ENCODE results near the gene KCNJ6.

The KCNJ6 gene

DNA sequence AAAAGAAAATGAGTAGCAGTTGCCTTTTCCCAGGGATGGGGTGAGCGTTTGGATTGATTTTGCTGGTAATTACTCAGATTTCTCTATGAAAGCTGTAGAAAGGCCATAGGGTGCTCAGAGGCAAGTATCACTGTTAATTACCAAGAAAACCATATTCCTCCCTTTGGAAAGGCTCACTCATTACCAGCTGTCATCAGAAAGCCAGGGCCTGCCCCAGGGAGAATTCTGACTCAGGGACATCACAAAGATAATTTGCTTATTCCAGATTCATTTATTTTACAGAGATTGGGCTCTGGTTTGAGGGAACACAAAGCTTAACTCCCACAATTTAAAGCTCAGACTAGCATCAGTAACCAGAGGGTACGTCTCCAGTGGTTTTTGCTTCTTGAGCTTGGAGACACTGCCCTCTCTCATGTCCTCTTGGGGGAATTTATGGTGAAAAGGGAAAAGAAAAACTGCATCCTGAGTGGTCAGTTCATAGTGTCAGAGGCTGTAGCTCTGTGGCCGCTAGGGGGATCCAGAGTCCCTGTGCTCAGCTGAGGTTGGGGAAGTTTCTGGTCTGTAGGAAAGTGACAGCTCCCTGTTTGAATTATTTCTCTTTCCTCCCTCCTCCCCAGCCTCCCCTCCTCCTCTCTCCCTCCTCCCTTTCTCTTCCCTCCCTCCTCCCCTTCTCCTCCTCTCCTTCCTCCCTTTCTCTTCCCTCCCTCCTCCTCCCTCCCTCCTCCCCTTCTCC lies 204.3 kb downstream of the KCNJ6 start:
- peak; percentile 69 for DNase-seq

DNA sequence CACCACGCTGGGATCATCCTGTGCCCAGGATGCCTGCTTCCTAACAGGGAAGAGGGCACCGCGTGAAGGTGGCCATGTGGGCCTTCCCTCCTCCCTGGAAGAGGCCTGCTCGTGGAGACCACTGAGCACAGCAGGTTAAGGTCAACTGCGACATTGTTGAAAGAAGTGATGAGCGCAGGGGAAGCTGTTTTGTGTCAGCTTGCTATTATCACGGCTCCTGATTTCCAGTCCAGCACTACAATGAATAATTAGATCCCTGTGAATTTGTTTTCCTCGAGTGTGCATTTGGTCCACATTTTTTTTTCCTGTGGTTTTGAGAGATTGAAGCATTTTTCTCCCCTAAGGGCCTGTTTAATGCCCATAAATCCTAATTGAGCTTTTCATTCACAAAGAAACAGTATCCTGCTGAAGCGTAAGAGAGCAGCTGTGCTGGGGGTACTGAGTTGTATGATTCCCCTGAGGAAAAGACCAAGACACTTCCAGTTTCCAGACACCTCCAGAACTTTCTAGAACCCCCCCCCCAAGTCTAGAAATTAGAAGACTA lies 204.9 kb downstream of the KCNJ6 start:
- DNase-seq, result no peak

DNA sequence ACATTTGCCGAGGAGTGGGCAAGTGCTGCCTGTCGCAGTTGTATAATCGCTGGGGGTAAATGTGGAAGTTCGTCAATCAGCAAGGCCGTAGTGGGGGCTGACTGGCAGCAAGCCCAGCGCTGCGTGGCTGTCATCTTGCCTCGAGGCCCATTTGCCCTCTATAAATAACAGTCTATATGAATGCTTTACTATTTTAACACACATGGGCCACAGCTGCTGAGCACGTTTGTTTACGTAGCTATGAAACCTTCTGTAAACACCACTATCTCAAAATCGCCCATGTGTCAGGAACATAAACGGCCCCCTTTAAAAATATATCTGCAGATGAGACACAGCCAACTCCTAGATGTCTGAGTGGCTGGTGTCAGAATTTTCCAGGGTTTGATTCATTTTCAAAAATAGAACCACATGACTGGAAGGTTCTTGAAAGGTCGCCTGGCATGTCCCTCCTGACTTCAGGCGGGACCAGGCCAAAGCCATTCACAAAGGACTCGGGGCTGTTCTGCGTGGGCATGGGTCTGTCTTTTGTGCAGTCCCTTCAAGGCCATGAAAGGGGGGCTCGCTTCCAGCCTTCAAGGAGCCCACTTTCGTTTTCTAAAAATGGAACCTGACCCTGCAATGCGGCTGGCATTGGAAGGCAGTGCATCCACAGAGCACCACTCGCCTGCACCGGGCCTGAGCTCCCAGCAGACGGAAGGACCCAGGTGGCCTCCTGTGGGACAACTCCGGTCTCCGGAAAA lies 205.5 kb downstream of the KCNJ6 start:
- DNase-seq, result no peak

DNA sequence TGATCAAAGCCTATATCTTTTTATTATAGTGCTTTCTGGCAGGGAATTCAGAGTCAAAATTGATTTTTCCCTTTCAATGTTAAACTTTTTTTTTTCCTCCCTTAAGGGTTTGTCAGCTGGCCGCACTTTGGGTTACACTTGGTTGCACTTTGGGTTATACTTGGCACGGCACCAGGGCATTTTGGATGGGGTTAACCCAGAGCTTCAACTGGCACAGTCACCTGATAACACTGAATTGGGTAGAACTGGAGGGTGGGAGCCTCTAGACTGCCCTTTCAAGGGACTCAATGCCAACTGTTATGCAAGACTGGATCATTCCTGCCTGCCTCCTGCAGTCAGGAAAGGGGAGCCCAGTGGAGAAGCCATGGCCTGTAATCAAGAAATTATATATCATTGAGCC lies 211.5 kb downstream of the KCNJ6 start:
- no peak for DNase-seq

DNA sequence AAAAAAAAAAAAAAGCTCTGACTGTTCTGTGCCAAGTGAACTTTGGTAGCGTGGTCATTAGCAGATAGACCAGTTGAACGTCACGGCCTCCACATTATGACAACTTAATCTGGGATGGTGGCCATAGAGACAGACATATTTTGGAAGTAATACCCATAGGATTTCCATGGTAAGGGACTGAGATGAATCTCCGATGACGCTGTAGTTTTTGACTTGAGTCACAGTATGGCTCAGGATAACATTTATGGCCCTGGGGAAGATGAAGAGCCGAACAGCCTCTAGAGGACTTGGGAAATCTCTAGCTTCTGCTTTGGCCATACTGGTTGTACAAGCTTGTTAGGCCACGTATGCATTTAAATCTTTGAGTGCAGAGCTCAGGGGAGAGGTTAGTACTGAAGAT lies 214.0 kb downstream of the KCNJ6 start:
- DNase-seq, result no peak

DNA sequence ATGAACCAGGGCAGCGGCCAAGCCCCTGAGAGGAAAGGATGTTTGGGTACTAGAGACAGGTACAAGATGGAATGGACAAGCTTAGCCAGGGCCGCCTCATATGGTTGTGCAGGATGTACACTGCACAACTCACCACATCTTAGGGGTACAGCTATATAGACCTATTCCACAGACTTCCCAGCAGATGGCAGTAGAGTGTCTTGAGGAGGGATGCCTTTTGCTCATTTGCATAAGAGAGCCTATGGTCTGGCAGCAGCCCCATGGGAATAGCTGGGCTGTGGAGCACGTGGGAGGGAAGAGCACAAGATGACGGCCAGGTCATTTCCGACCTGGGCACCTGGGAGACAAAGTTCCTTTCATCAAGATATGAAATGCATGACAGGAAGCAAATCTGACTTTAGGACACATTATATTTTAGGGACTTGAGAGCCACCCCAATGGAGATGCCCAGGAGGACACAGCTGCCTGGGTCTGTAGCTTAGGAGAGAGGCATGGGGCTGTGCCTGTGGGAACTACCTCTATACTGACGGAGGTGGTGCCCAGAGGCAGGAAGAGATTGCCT lies 215.5 kb downstream of the KCNJ6 start:
- DNase-seq, result no peak

DNA sequence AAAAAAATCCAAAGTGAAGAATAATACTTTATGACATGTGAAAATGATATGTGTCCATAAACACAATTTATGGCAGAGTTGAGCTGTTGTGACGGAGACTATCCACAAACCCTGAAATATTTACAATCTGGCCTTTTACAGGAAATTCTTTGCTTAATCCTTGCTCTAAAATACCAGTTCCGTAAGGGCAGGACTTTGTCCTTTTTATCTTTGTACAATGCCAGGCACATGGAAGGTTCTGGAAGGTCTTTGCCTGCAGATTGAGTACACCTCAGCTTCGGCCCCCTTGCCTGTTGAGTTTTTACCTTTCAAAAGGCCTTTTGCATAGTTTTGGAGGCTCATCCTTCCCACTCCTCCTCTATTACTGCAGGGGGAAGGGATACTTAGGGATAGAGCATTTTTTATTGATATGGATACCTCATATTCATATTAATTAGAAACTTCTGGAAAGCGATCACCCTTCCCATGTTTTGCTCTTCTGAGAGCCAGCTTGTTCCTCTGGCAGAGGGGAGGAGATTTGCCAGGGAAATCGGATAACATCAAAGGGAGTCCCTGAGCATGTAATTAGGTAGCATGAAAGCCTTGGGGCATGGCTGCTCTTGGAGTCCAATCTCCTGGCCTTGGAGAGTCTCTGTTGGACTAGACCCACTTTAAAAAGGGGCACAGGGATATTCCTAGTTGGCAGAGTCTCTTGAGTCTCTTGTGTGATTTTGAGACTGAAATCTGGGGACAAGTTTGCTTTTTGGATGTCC lies 217.1 kb downstream of the KCNJ6 start:
- no peak for DNase-seq

DNA sequence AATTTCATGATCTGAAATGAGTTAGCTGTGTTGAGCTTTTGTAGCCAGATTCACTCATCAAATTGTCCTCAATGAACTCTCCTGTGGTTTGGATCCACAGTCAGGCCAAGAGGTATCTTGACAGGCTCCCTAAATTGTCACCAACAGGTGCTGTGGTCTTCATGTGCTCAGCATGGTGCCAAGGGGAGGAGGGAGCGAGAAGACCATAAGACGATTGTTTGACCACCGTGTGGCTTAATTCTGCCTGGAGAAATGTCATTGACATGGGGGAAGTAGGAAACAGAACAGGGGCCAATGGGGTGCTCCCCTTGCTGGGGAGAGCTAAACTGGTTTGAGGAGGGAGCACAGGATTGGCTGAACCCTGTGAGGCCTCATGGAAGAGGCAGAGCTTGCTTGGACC lies 219.3 kb downstream of the KCNJ6 start:
- no peak for DNase-seq

DNA sequence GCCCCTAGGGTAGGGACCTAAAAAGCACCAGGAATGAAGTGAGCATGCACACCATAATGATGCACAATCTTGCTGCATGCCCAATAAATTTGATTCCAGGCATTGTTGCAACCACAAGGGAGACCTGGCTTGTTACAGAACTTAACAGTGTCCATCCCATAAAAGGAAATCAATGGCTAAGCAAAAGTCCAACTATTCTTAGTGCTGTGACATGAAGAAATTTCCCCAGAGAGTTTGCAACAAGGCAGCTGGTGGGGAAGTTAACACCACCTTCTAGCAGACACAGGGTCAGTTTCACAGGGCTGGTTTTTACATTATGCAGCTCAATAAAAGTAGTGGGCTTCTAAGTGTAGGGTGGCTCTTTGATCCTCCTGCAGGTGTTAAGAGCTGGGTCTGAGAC lies 221.1 kb downstream of the KCNJ6 start:
- DNase-seq, result no peak

DNA sequence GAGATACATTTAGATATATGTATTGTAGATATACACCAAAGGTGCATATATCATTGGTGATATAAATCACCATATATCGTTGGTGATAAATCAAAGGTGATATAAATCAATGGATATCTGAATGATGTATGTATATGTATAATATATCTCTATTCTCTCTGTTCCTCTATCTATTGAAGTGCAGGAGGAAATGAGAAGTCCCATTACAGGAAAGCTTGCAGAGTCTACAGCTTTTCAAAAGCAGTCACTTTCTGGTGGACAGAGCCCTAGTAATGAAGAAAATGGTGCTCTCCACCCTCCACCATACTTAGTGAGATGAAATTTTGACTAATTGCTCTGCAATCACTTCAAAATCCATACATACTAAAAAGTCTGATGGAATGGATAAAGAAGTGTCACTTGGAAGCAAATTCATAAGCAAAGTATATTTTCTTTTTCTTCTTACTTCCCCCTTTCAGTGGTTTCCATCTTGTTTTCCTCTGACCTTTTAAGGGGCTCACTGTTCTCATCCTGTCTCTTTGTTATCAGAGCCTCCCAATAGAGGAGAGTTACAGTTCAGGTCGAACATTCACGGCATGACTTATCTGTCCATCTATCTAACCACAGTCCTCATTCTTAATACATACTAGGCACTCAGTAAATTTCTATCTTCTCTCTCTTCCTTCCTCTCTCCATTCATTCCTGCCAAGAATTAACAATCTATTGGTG lies 227.2 kb downstream of the KCNJ6 start:
- DNase-seq, result no peak

DNA sequence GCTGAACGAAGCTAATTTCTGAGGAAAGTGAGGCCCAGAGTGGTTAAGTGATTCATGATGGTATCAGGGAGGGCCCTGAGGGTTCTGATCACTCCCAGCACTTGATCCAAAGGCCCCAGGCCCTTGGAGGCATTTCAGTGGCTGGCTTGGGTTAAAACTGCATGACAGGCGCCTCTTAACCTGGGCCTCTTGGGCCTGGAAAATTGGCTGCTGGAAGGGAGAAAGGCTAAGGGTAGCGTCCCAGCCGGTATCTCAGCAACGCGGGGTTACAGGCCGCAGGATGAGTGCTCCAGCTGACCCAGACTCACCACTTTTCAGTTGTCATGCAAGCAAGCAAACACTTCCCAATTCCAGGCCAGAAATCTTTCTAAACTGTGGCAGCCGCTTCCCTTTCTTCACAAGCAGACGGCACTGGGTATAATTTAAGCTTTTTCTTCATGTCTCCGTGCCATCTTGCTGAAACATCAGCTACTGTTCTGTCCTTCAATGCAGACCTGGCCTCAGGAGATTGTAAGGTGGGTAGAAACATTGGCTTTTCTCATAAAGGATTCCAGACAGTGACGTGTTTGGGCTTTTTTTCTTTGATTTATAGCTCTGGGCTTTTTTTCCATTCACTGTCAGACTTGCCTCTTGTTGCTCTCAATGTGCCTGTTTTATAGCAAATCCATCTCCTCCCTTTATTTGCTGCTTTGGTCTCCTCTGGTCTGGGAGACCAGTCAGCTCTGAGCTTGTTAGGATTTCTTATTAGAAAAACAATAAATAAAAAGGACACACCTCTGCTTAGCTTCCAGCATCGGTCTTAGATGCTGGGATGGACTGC lies 229.1 kb downstream of the KCNJ6 start:
- DNase-seq, result no peak

DNA sequence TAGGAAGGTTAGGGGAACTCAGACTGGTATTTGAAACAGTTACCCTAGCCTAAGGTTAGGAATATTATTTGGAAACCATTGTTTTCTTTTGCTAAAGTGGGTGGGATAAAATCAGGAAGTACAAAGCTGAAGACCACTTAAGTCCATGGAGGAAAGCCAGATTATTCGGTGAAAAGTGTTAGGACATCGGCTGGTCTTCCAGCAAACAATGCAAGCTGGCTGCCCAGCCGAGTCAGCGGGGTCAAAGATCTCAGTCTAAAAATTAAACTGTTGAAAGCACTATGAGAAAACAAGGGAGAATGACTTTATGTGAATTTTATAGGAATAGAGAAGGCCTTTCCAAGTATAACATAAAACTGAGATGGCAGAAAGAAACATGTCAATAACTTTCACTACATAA lies 231.7 kb downstream of the KCNJ6 start:
- no peak for DNase-seq

DNA sequence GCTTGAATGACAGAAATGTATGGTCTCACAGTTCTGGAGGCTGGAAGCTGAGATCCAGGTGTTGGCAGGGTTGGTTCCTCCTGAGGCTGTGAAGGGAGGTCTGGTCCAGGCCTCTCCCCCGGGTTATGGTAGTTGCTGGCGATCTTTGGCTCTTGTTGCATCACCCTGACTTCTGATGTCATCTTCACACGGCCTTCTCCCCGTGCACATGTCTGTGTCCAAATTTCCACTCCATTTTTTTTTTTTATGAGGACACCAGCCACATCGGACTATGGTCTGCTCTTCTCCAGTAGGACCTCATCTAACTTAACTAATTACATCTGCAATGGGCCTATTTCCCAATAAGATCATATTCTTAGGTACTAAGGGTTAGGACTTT lies 232.2 kb downstream of the KCNJ6 start:
- DNase-seq, result no peak

DNA sequence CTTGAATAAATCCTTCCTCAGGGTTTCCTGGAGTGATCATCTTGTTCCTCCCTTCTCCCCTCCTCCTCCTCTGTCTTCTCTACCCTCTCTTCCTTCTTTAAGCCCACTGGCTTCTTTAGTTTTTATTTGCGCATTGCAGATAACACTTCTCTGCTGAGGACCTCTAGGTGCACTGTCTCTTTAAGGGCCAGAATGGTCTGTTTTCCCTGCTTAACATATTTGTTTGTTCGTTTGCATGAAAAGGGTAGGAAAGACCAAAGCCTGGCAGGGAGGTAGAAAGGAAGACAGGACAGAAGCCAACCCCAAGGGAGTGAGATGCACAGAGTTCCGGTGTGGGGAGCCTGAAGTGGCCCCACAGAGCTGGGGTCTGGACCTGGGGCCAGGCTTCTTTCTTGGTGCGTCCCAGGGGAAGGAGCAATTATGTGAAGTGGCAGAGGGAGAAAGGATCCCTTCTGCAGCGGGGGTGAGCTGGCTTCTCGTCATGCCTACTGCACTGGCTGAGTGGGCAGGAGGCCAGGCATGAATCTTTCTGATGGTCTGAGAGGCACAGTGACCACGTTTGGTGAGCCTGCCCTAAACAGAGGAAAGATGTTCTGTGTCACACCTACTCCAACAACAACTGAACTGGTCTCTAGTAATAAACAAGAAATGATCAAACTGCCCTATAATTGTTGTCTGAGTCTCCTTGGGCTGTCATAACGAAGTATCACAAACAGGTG lies 232.7 kb downstream of the KCNJ6 start:
- no peak for DNase-seq

DNA sequence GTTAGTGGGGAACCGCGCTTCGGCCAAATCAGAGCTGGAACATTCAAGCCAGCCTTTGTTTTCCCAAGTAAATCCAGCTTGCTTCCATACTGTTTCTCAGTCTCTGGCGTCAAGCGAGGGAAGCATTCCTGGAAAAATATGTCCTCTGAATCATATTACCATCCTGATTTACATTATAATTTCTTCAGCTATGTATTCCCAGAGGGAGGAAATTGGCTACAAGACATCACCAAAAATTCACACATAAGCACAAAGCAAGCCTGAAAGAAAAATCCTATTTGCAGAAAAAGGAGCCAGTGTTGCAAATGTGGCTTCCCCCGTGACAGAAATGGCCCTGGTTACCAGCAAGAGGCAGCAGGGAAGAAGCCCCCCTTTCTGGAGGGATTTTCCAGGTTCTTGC lies 233.3 kb downstream of the KCNJ6 start:
- no peak for DNase-seq

DNA sequence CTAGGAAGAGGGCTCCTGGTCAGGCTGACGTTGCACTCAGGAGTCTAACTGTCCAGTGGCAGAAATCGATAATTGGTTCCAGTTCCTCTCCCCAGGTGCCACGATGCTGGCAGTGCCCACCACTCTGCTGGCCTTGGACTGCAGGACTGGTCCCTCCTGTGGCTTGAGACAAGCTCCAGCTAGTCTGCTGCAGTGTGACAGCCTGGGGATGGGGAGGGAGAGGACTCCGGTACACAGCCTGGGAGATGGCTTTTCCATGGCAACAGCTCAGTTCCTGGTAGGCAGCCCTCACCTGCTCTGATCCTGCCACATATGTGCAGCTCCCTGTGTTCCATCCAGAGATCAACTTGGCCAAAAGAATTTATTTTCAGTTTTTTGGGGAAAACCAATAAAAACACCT lies 239.3 kb downstream of the KCNJ6 start:
- DNase-seq, result no peak

DNA sequence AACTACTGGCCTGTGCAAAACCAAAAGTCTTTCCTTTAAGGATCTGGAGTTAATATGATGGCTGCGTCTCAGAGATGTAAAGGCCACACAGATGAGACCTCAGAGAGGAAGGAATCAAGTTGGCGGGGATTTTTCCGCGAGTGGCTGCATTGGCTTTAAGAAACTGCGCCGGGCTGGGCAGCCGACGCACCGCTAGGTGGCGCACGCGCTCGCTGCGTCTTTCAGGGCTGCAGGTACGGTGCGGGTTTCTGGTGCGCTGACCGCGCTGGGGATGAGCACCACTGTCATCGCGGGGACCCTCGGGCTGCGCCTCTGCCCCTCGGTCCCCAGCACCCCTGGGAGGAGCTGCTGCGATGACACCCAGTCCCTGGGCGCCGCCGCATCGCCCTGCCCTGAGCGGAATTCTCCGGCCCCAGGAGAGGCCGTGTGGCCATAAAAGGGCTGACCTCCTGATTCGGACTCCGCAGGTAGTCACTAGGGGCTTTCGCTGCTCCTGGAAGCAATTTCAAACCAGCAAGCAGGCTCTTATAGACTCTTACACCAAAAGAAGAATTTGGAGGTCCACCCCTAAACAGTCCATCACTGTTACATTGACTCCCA lies 241.0 kb downstream of the KCNJ6 start:
- DNase-seq, result peak; percentile 83

DNA sequence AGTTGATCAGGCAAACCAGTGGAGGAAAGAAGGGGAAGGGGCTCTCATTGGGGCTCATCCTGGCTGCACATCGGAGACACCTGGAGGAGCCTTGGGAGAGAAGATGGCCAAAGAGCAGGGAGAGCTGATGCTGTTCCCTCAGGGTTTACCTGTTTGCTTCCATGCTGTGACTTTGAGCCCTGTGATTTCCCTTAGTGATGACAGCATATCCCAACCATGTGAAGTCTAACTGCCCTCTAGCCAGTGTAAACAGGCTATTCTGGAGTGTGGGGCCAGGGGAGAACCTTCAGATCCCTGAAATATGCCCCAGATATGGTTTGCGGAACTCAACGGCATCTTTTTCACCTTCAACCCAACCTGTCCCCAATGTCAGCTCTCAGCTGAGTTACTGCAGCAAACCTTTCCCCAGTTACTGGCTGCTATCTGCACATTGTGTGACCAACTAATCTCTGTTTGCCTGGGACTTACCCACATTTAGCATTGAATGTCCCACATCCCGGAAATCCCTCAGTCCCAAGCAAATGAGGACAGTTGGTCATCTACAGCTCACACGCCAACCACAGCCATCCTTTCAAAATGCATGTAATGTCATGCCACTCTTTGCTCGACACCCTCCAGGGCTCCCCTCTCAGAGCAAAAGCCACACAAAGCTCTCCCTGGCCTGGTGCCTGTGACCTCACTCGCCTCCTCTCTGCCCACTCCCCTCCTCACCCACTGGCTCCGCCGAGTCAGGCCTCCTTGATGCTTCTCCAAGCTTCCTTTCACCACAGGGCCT lies 242.3 kb downstream of the KCNJ6 start:
- no peak for DNase-seq

DNA sequence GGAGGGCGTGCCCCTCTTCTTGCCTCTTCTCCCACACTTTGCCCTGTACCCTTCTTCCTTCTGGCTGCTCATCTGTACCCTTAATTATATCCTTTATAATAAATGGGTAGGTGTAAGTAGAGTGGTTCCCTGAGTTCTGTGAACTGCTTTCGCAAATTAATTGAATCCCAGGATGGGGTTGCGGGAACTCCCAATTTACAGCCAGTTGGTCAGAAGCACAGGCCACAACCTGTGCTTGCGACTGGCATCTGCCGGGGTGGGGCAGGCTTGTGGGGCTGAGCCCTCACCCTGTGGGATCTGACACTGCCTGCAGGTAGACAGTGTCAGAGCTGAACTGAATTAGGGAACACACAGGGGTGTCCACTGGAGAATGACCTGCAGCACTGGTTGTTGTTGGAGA lies 244.9 kb downstream of the KCNJ6 start:
- no peak for DNase-seq

DNA sequence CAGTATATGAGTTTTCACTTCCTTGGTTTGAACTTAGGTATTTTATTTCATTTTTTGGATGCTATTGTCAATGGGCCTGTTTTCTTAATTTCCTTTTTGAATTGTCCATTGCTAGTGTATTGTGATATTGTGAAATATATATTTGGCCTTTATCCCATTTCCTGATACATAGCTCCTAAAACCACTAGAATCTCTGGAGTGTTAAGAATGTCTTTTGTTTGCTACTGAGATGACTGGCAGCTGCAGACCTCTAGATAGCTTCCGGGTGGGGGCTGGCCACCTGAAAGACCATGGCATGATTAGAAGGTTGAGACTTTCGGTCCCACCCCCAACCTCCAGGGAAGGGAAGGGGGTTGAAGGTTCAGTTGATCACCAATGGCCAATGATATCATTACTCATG lies 245.4 kb downstream of the KCNJ6 start:
- no peak for DNase-seq
